Measurements from ENCODE around the gene GLIPR1L2. TPM values are rescaled to one million over a fixed set of nuclear protein-coding genes. Genes with fewer than 3 reads are reported as not detected.

GLIPR1L2 gene
- total and polyA plus RNA-seq, 8 donors = 0.46 to 0.93 (median 0.78) TPM; not detected in 5

GRCh38 chr12:75428767-75429166 is 37.9 kb downstream of the GLIPR1L2 start:
- no peak overlapping the region for H3K27ac ChIP-seq
- no peak overlapping the region for H3K4me3 ChIP-seq
- no peaks in the 10 kb centered on the region for H3K36me3 ChIP-seq
- no peaks in the 10 kb centered on the region for H3K4me1 ChIP-seq
- no peak for DNase-seq
- intact Hi-C loops (cut with DNase I; ENCODE audit: low total_unique reads) = no loop called here
- WGBS, 5 donors = 77 to 92% (median 86%) methylated on average over 1 of the region's 1 CpG; no CpG with 5 or more reads in 1 of the 5 donors
- peaks cover 3 to 24% (median 11%) of the 10 kb centered on the region in 4 donors for H3K9me3 ChIP-seq
- no peaks in the 10 kb centered on the region for H3K27me3 ChIP-seq
- TF ChIP-seq CTCF (IDR thresholded peaks at IDR 0.05) (no peak), EP300 (IDR thresholded peaks at IDR 0.05) (no peak), POLR2A (IDR thresholded peaks at IDR 0.05) (no peak), POLR2AphosphoS5 (IDR thresholded peaks at IDR 0.05) (no peak)

GRCh38 chr12:75432924-75433323 is 42.0 kb downstream of the GLIPR1L2 start:
- TF ChIP-seq POLR2AphosphoS5 (IDR thresholded peaks at IDR 0.05) (no peak), CTCF (IDR thresholded peaks at IDR 0.05) (no peak), POLR2A (IDR thresholded peaks at IDR 0.05) (no peak), EP300 (IDR thresholded peaks at IDR 0.05) (no peak)
- 60 to 65% (median 62%) methylated on average over 1 of the region's 1 CpG for whole genome bisulfite sequencing, 5 donors
- Histone ChIP-seq H3K4me1 (no peaks in the 10 kb centered on the region), H3K36me3 (no peaks in the 10 kb centered on the region), H3K27me3 (no peaks in the 10 kb centered on the region), H3K4me3 (no peak overlapping the region), H3K9me3 (peaks cover 3 to 36% (median 21%) of the 10 kb centered on the region in 4 donors), H3K27ac (no peak overlapping the region)
- DNase-seq = no peak
- intact Hi-C loops (cut with DNase I; ENCODE audit: low total_unique reads) = no loop called here

GRCh38 chr12:75437564-75437963 is 46.7 kb downstream of the GLIPR1L2 start:
- Histone ChIP-seq H3K4me3 (no peak overlapping the region), H3K36me3 (no peaks in the 10 kb centered on the region), H3K27me3 (no peaks in the 10 kb centered on the region), H3K27ac (no peak overlapping the region), H3K9me3 (peaks cover 0 to 45% (median 9%) of the 10 kb centered on the region in 4 donors), H3K4me1 (no peaks in the 10 kb centered on the region)
- DNase-seq = no peak
- 53 to 69% (median 63%) methylated on average over 2 of the region's 2 CpGs for WGBS, 5 donors
- TF ChIP-seq EP300 (IDR thresholded peaks at IDR 0.05) (no peak), POLR2AphosphoS5 (IDR thresholded peaks at IDR 0.05) (no peak), CTCF (IDR thresholded peaks at IDR 0.05) (no peak), POLR2A (IDR thresholded peaks at IDR 0.05) (no peak)
- intact Hi-C loops (cut with DNase I; ENCODE audit: low total_unique reads) = no loop called here

GRCh38 chr12:75438059-75438754 is 47.3 kb downstream of the GLIPR1L2 start:
- H3K27ac ChIP-seq = no peak overlapping the region
- intact Hi-C loops (cut with DNase I; ENCODE audit: low total_unique reads) = no loop called here
- H3K9me3 ChIP-seq = peaks cover 0 to 45% (median 9%) of the 10 kb centered on the region in 4 donors
- no peaks in the 10 kb centered on the region for H3K4me1 ChIP-seq
- DNase-seq = no peak
- TF ChIP-seq CTCF (IDR thresholded peaks at IDR 0.05) (no peak), POLR2AphosphoS5 (IDR thresholded peaks at IDR 0.05) (no peak), EP300 (IDR thresholded peaks at IDR 0.05) (no peak)
- H3K36me3 ChIP-seq = no peaks in the 10 kb centered on the region
- H3K27me3 ChIP-seq = no peaks in the 10 kb centered on the region
- no peak overlapping the region for H3K4me3 ChIP-seq
- 54 to 70% (median 61%) methylated on average over 4 of the region's 4 CpGs for WGBS, 5 donors
